ENCODE data around the gene ATXN7L1. TPM values are rescaled to one million over a fixed set of nuclear protein-coding genes. Genes with fewer than 3 reads are reported as not detected.
A peak's percentile ranks its signal among the peaks of the same experiment; 100 is the strongest.
"Not testable (repeated sequence)": the region's sequence is repeated elsewhere in the genome, so short reads cannot be mapped to it uniquely, and the experiment has no call there.

The ATXN7L1 gene
- total RNA-seq, 4 donors from 2014 or later = 8.0 to 14.1 (median 10.6) TPM

GRCh38 chr7:105851064-105851463 is 25.3 kb downstream of the ATXN7L1 start:
- 93 to 96% methylated on average over 5 of the region's 5 CpGs for WGBS, 2 donors
- Histone ChIP-seq H3K36me3 (no peaks in the 10 kb centered on the region), H3K9me3 (no peaks in the 10 kb centered on the region), H3K27ac (no peak overlapping the region), H3K27me3 (no peaks in the 10 kb centered on the region), H3K4me3 (no peak overlapping the region), H3K4me1 (peaks cover 0 to 37% (median 0%) of the 10 kb centered on the region in 3 donors)
- no peak for DNase-seq
- intact Hi-C loops (cut with DNase I) = no loop called here
- TF ChIP-seq, protein P1, sequence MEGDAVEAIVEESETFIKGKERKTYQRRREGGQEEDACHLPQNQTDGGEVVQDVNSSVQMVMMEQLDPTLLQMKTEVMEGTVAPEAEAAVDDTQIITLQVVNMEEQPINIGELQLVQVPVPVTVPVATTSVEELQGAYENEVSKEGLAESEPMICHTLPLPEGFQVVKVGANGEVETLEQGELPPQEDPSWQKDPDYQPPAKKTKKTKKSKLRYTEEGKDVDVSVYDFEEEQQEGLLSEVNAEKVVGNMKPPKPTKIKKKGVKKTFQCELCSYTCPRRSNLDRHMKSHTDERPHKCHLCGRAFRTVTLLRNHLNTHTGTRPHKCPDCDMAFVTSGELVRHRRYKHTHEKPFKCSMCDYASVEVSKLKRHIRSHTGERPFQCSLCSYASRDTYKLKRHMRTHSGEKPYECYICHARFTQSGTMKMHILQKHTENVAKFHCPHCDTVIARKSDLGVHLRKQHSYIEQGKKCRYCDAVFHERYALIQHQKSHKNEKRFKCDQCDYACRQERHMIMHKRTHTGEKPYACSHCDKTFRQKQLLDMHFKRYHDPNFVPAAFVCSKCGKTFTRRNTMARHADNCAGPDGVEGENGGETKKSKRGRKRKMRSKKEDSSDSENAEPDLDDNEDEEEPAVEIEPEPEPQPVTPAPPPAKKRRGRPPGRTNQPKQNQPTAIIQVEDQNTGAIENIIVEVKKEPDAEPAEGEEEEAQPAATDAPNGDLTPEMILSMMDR (IDR thresholded peaks at IDR 0.05) = no peak
- no peak for TF ChIP-seq POLR2A (IDR thresholded peaks at IDR 0.05)

- intact Hi-C loops (cut with DNase I) = no loop called here
- 76 to 83% methylated on average over 3 to 5 of the region's 6 CpGs for WGBS, 2 donors
- TF ChIP-seq POLR2A (IDR thresholded peaks at IDR 0.05) = no peak
- TF ChIP-seq, protein P1 (IDR thresholded peaks at IDR 0.05) = no peak
- no peaks in the 10 kb centered on the region for H3K9me3 ChIP-seq
- no peak overlapping the region for H3K27ac ChIP-seq
- DNase-seq = no peak
- H3K27me3 ChIP-seq = no peaks in the 10 kb centered on the region
- no peak overlapping the region for H3K4me3 ChIP-seq
- H3K4me1 ChIP-seq = peaks cover 0 to 37% (median 0%) of the 10 kb centered on the region in 3 donors
- no peaks in the 10 kb centered on the region for H3K36me3 ChIP-seq
Observed at GRCh38 chr7:105849122-105849855, 27.1 kb downstream of the ATXN7L1 start.

- WGBS, 2 donors = 85 to 88% methylated on average over 1 of the region's 1 CpG
- DNase-seq = no peak
- TF ChIP-seq POLR2A (IDR thresholded peaks at IDR 0.05) = no peak
- TF ChIP-seq, protein P1 (IDR thresholded peaks at IDR 0.05) = no peak
- H3K36me3 ChIP-seq = no peaks in the 10 kb centered on the region
- peaks cover 0 to 32% (median under 1%) of the 10 kb centered on the region in 3 donors for H3K4me1 ChIP-seq
- H3K4me3 ChIP-seq = no peak overlapping the region
- intact Hi-C loops (cut with DNase I) = no loop called here
- no peaks in the 10 kb centered on the region for H3K27me3 ChIP-seq
- no peaks in the 10 kb centered on the region for H3K9me3 ChIP-seq
- no peak overlapping the region for H3K27ac ChIP-seq
Observed at GRCh38 chr7:105846404-105846803, 30.0 kb downstream of the ATXN7L1 start.

GRCh38 chr7:105844681-105845080 is 31.7 kb downstream of the ATXN7L1 start:
- H3K36me3 ChIP-seq; DNase-seq; H3K9me3 ChIP-seq; H3K27ac ChIP-seq; H3K4me3 ChIP-seq; intact Hi-C loops (cut with DNase I); H3K27me3 ChIP-seq: not testable (repeated sequence)
- H3K4me1 ChIP-seq = peaks cover 0 to 38% (median 14%) of the 10 kb centered on the region in 3 donors
- WGBS, 2 donors = 82 to 83% methylated on average over 5 of the region's 5 CpGs

DNA sequence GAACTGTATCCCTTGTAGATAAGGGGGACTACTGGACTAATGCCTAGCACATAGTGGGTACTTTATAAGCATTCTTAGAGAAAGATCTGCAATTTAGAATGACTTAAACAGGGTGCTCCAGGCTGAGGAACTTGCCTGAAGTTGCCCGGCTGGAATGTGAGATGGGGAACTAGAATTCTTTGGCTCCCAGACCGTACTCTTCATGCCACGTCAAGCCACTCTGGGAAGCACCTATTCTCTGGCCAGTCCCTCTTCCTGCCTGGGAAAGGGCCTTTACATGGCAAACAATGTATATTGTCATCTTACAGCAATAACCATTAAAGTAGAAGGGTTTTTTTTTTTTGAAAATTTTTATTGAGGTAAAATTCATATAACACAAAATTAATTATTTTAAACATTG is 34.5 kb downstream of the ATXN7L1 start:
- Histone ChIP-seq H3K36me3 (no peaks in the 10 kb centered on the region), H3K4me3 (no peak overlapping the region), H3K27ac (peak overlapping the region in 1 of 4 donors; percentile 10), H3K9me3 (no peaks in the 10 kb centered on the region), H3K4me1 (peaks cover 11 to 52% (median 30%) of the 10 kb centered on the region in 3 donors), H3K27me3 (no peaks in the 10 kb centered on the region)
- WGBS, 2 donors = 20 to 33% methylated on average over 3 of the region's 3 CpGs
- intact Hi-C loops (cut with DNase I) = no loop called here
- no peak for TF ChIP-seq POLR2A (IDR thresholded peaks at IDR 0.05)
- TF ChIP-seq, protein P1 (IDR thresholded peaks at IDR 0.05) = no peak
- DNase-seq = no peak

Data from esophagus squamous epithelium (tissue), 5 donors.